ENCODE results near the gene SNAPC3.

The SNAPC3 gene

GRCh38 chr9:15389173-15389572 is 33.5 kb upstream of the SNAPC3 start:
- Histone ChIP-seq H3K9ac (ENCODE audit: low read length) (no peak overlapping the region), H3K4me2 (ENCODE audit: low read length) (no peak overlapping the region), H3K9me3 (ENCODE audit: insufficient read depth, low read length) (no peaks in the 10 kb centered on the region), H3K36me3 (replicated peaks; ENCODE audit: low read depth, low read length) (no peaks in the 10 kb centered on the region), H3K4me1 (ENCODE audit: low read length) (no peaks in the 10 kb centered on the region), H3K4me3 (ENCODE audit: low read length) (no peak overlapping the region), H3K27ac (ENCODE audit: low read length) (no peak overlapping the region), H3K79me2 (ENCODE audit: low read length) (no peaks in the 10 kb centered on the region), H3K27me3 (ENCODE audit: low read depth, low read length) (no peaks in the 10 kb centered on the region), H2AFZ (ENCODE audit: low read depth, low read length) (no peak overlapping the region), H4K20me1 (ENCODE audit: insufficient read depth, low read length) (no peaks in the 10 kb centered on the region)
- no peak for TF ChIP-seq EZH2phosphoT487 (IDR thresholded peaks at IDR 0.05; ENCODE audit: low read depth)
- TF ChIP-seq, protein P1, sequence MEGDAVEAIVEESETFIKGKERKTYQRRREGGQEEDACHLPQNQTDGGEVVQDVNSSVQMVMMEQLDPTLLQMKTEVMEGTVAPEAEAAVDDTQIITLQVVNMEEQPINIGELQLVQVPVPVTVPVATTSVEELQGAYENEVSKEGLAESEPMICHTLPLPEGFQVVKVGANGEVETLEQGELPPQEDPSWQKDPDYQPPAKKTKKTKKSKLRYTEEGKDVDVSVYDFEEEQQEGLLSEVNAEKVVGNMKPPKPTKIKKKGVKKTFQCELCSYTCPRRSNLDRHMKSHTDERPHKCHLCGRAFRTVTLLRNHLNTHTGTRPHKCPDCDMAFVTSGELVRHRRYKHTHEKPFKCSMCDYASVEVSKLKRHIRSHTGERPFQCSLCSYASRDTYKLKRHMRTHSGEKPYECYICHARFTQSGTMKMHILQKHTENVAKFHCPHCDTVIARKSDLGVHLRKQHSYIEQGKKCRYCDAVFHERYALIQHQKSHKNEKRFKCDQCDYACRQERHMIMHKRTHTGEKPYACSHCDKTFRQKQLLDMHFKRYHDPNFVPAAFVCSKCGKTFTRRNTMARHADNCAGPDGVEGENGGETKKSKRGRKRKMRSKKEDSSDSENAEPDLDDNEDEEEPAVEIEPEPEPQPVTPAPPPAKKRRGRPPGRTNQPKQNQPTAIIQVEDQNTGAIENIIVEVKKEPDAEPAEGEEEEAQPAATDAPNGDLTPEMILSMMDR (IDR thresholded peaks at IDR 0.05; ENCODE audit: low read depth, low read length): no peak

- Histone ChIP-seq H3K27me3 (ENCODE audit: low read depth, low read length) (no peaks in the 10 kb centered on the region), H3K9ac (ENCODE audit: low read length) (no peak overlapping the region), H3K27ac (ENCODE audit: low read length) (no peak overlapping the region), H3K4me1 (ENCODE audit: low read length) (no peaks in the 10 kb centered on the region), H2AFZ (ENCODE audit: low read depth, low read length) (no peak overlapping the region), H3K36me3 (replicated peaks; ENCODE audit: low read depth, low read length) (no peaks in the 10 kb centered on the region), H3K4me2 (ENCODE audit: low read length) (no peak overlapping the region), H4K20me1 (ENCODE audit: insufficient read depth, low read length) (no peaks in the 10 kb centered on the region), H3K79me2 (ENCODE audit: low read length) (no peaks in the 10 kb centered on the region), H3K9me3 (ENCODE audit: insufficient read depth, low read length) (no peaks in the 10 kb centered on the region), H3K4me3 (ENCODE audit: low read length) (no peak overlapping the region)
- no peak for TF ChIP-seq EZH2phosphoT487 (IDR thresholded peaks at IDR 0.05; ENCODE audit: low read depth)
- TF ChIP-seq, protein P1 (IDR thresholded peaks at IDR 0.05; ENCODE audit: low read depth, low read length): no peak
These were observed 33.0 kb upstream of the SNAPC3 start for GRCh38 chr9:15389631-15390030.

DNA sequence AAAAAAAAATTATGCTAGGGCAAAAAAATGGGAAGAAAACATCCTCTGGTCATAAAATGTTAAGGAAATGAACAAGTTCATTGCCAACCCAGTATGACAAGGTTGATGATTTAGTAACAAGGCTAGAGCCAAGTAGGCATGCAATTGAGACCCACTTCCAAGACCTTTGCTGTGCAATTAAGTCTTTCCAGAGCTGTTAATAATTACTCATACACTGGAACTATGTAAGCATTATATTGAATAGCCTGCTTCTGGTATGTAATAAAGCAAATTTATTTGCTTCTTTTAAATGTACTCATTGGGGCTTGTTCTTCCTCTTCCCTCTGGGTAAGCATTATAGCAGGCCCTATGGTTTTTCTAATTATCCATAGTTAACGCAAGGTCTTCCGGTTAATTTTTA is 32.5 kb upstream of the SNAPC3 start:
- Histone ChIP-seq H3K9ac (ENCODE audit: low read length) (no peak overlapping the region), H3K27me3 (ENCODE audit: low read depth, low read length) (no peaks in the 10 kb centered on the region), H3K9me3 (ENCODE audit: insufficient read depth, low read length) (no peaks in the 10 kb centered on the region), H3K27ac (ENCODE audit: low read length) (no peak overlapping the region), H2AFZ (ENCODE audit: low read depth, low read length) (no peak overlapping the region), H4K20me1 (ENCODE audit: insufficient read depth, low read length) (no peaks in the 10 kb centered on the region), H3K79me2 (ENCODE audit: low read length) (no peaks in the 10 kb centered on the region), H3K4me1 (ENCODE audit: low read length) (no peaks in the 10 kb centered on the region), H3K36me3 (replicated peaks; ENCODE audit: low read depth, low read length) (no peaks in the 10 kb centered on the region), H3K4me3 (ENCODE audit: low read length) (no peak overlapping the region), H3K4me2 (ENCODE audit: low read length) (no peak overlapping the region)
- TF ChIP-seq, protein P1 (IDR thresholded peaks at IDR 0.05; ENCODE audit: low read depth, low read length): no peak
- no peak for TF ChIP-seq EZH2phosphoT487 (IDR thresholded peaks at IDR 0.05; ENCODE audit: low read depth)

DNA sequence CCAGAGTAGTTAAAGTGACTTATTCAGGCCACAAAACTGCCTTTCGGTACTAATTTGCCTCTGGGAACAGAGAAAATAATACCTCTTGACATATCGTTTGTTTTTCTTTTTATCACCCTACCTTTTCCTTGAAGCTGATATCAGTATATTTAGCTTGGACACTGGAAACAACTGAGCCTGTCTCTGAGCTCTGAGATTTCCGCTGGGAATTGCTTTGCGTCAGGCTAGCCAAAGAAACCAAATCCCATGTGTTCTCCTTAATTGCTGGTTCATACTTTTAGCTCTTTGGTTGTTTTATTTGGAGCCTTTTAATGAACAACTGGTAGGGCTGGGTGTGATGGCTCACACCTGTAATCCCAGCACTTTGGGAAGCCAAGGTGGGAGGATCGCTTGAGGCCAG is 30.3 kb upstream of the SNAPC3 start:
- Histone ChIP-seq H3K4me3 (ENCODE audit: low read length) (no peak overlapping the region), H3K79me2 (ENCODE audit: low read length) (no peaks in the 10 kb centered on the region)

More for the DNA sequence above, 30.3 kb upstream of the SNAPC3 start:
- Histone ChIP-seq H2AFZ (ENCODE audit: low read depth, low read length) (no peak overlapping the region), H3K4me2 (ENCODE audit: low read length) (no peak overlapping the region), H4K20me1 (ENCODE audit: insufficient read depth, low read length) (no peaks in the 10 kb centered on the region), H3K36me3 (replicated peaks; ENCODE audit: low read depth, low read length) (no peaks in the 10 kb centered on the region), H3K9ac (ENCODE audit: low read length) (no peak overlapping the region), H3K27me3 (ENCODE audit: low read depth, low read length) (no peaks in the 10 kb centered on the region), H3K27ac (ENCODE audit: low read length) (no peak overlapping the region), H3K4me1 (ENCODE audit: low read length) (no peaks in the 10 kb centered on the region), H3K9me3 (ENCODE audit: insufficient read depth, low read length) (no peaks in the 10 kb centered on the region)
- no peak for TF ChIP-seq EZH2phosphoT487 (IDR thresholded peaks at IDR 0.05; ENCODE audit: low read depth)
- TF ChIP-seq, protein P1 (IDR thresholded peaks at IDR 0.05; ENCODE audit: low read depth, low read length): no peak

Data from OCI-LY3 (cell line).